Kidney (tissue), 14 donors: ENCODE measurements around the gene VEZF1. TPM values are rescaled to one million over a fixed set of nuclear protein-coding genes. Genes with fewer than 3 reads are reported as not detected.

Experiments used
- DNase-seq, 5 donors: peaks; one replicate each; pipeline ENCODE4 v3.0.0-alpha.2; 2013 to 2020
- FAIRE-seq: peaks from 2 replicates; lab custom pipeline; 2012; peaks lifted over from hg19 to GRCh38; lab: Jason Lieb, UNC
- H3K27ac ChIP-seq, 2 donors: one replicate each; pipeline ENCODE4 v1.7.0; 2013; ENCODE audit warnings: low read depth in 2 of 2, low read length in 2 of 2, inconsistent platforms in 1 of 2
- H3K27me3 ChIP-seq: one replicate; pipeline ENCODE4 v1.7.1; 2013; ENCODE audit warnings: low read length, inconsistent platforms; ENCODE audit not compliant: control insufficient read depth, insufficient read depth
- H3K36me3 ChIP-seq, 3 donors: one replicate each; pipeline versions ENCODE4 v1.7.0 to v1.7.1; 2013; ENCODE audit warnings: low read length in 3 of 3, control low read depth in 1 of 3, inconsistent platforms in 1 of 3; ENCODE audit not compliant: insufficient read depth in 3 of 3, control insufficient read depth in 2 of 3
- H3K4me1 ChIP-seq, 3 donors: one replicate each; pipeline versions ENCODE4 v1.7.0 to v1.7.1; 2013; ENCODE audit warnings: low read length in 3 of 3, inconsistent platforms in 1 of 3, low read depth in 1 of 3; ENCODE audit not compliant: control insufficient read depth in 2 of 3, insufficient read depth in 2 of 3
- H3K4me3 ChIP-seq, 3 donors: one replicate each; pipeline versions ENCODE4 v1.7.0 to v1.8.1; 2013; ENCODE audit warnings: low read length in 3 of 3, control low read depth in 1 of 3, inconsistent platforms in 1 of 3
- H3K9ac ChIP-seq, 3 donors: one replicate each; pipeline versions ENCODE4 v1.7.0 to v1.7.1; 2013; ENCODE audit warnings: low read length in 3 of 3, control low read depth in 1 of 3, inconsistent platforms in 1 of 3
- H3K9me3 ChIP-seq, 3 donors: one replicate each; pipeline versions ENCODE4 v1.7.0 to v1.7.1; 2013; ENCODE audit warnings: low read length in 3 of 3, control low read depth in 1 of 3, inconsistent platforms in 1 of 3; ENCODE audit not compliant: control insufficient read depth in 2 of 3, insufficient read depth in 1 of 3
- CTCF ChIP-seq: IDR thresholded peaks from 3 replicates; pipeline ENCODE4 v1.5.1; 2012; ENCODE audit warnings: mild to moderate bottlenecking, moderate library complexity, borderline replicate concordance; ENCODE audit not compliant: insufficient read depth; ENCODE audit errors: extremely low read depth
- intact Hi-C: fragments of 100-400 bp; cut with DNase I; formaldehyde crosslinking; loops from one replicate; pipeline ENCODE4 v1.11.1; 2022
- polyA plus RNA-seq: library from polyadenylated mRNA; stranded (reverse); fragments of 350-450 nt; fragmentation: Illumina TruSeq; extraction: RNeasy Lipid Tissue Mini Kit (QIAGEN cat#74804); gene quantifications from one replicate; pipeline ENCODE4 v1.2.3, GENCODE V29; 2014; ENCODE audit warnings: low read depth, low replicate concordance; ENCODE audit not compliant: insufficient read depth
- total RNA-seq: library from RNA; stranded (reverse); fragmentation: NEBNext Ultra II Directional; extraction: Animal tissue kit (Norgen Biotek cat#: 25700); gene quantifications from one replicate; pipeline ENCODE4 v1.2.1, GENCODE V29; 2021
- donor health status: control.
- donor health status: control.
- donor health status: control.
- donor health status: control.
- donor health status: control.
- donor health status: DM: yes; HTN: yes; CAD: no.
- donor health status: Normal renal cell carcinoma (clear cell type).

The VEZF1 gene
- total and polyA plus RNA-seq, 2 donors from 2014 or later = 26.0 to 92.5 TPM

GRCh38 chr17:57985675-57985974 is 2.4 kb downstream of the VEZF1 start:
- no peak overlapping the region for H3K4me3 ChIP-seq
- intact Hi-C loops = no loop called here
- H3K9me3 ChIP-seq = no peaks in the 10 kb centered on the region
- FAIRE-seq (peak; percentile 8), DNase-seq (no peak)
- TF ChIP-seq CTCF = no peak
- H3K27me3 ChIP-seq = no peaks in the 10 kb centered on the region
- peaks cover 6 to 26% (median 21%) of the 10 kb centered on the region in 3 donors for H3K4me1 ChIP-seq
- no peak overlapping the region for H3K9ac ChIP-seq
- no peak overlapping the region for H3K27ac ChIP-seq
- peaks cover 0 to 7% (median 0%) of the 10 kb centered on the region in 3 donors for H3K36me3 ChIP-seq

GRCh38 chr17:57984936-57985674 is 2.9 kb downstream of the VEZF1 start:
- FAIRE-seq (no peak), DNase-seq (no peak)
- H3K9ac ChIP-seq = no peak overlapping the region
- H3K9me3 ChIP-seq = no peaks in the 10 kb centered on the region
- peaks cover 6 to 26% (median 21%) of the 10 kb centered on the region in 3 donors for H3K4me1 ChIP-seq
- intact Hi-C loops = no loop called here
- peaks cover 0 to 10% (median 0%) of the 10 kb centered on the region in 3 donors for H3K36me3 ChIP-seq
- H3K4me3 ChIP-seq = peak overlapping the region in 1 of 3 donors; percentile 13
- H3K27ac ChIP-seq = no peak overlapping the region
- TF ChIP-seq CTCF = no peak
- H3K27me3 ChIP-seq = no peaks in the 10 kb centered on the region

- no peak for TF ChIP-seq CTCF
- H3K27ac ChIP-seq = no peak overlapping the region
- intact Hi-C loops = no loop called here
- DNase-seq (no peak), FAIRE-seq (no peak)
- no peak overlapping the region for H3K9ac ChIP-seq
- H3K9me3 ChIP-seq = no peaks in the 10 kb centered on the region
- no peaks in the 10 kb centered on the region for H3K27me3 ChIP-seq
- H3K4me1 ChIP-seq = peaks cover under 1 to 26% (median 18%) of the 10 kb centered on the region in 3 donors
- H3K36me3 ChIP-seq = peaks cover 0 to 17% (median 0%) of the 10 kb centered on the region in 3 donors
- no peak overlapping the region for H3K4me3 ChIP-seq
Measured at GRCh38 chr17:57984261-57984890, 3.7 kb downstream of the VEZF1 start.
